HepG2 (cell line): Measurements from ENCODE around the gene TAS2R13. TPM values are rescaled to one million over a fixed set of nuclear protein-coding genes. Genes with fewer than 3 reads are reported as not detected.

Experiments
- AGO2 ChIP-seq: fragments of 200-400 bp; formaldehyde crosslinking; optimal IDR thresholded peaks from 2 replicates; pipeline ENCODE3; 2017; ENCODE audit warnings: mild to moderate bottlenecking, low read depth, low read length, moderate library complexity
- FOXP1 ChIP-seq, 2 experiments: fragments of 450-650 bp in 1 of 2; IDR thresholded peaks; 2 replicates each; pipeline ENCODE4 v1.6.1; 2017 to 2018; ENCODE audit warnings: antibody characterized with exemption in 1 of 2
- HDAC6 ChIP-seq: fragments of 200-600 bp; sonication (generic); IDR thresholded peaks from 2 replicates; pipeline ENCODE4 v1.7.0; 2017; ENCODE audit warnings: mild to moderate bottlenecking, antibody characterized with exemption, low read length, low read depth
- JUN ChIP-seq: sonication (generic); formaldehyde crosslinking; IDR thresholded peaks from 2 replicates; pipeline ENCODE4 v1.4.0; 2020; ENCODE audit warnings: mild to moderate bottlenecking, missing genetic modification reagents
- MBNL3 ChIP-seq: fragments of 250-450 bp; sonication (Bioruptor Pico); conservative IDR thresholded peaks from 2 replicates; pipeline ENCODE4 v1.8.0; 2022; ENCODE audit warnings: mild to moderate bottlenecking, inconsistent platforms
- NR2F6 ChIP-seq, 2 experiments: IDR thresholded peaks; 2 replicates each; pipeline ENCODE4 v1.6.1; 2016; ENCODE audit warnings: antibody characterized with exemption in 1 of 2, mild to moderate bottlenecking in 1 of 2
- PITX1 ChIP-seq: sonication (generic); formaldehyde crosslinking; IDR thresholded peaks from 2 replicates; pipeline ENCODE4 v1.5.1; 2020; ENCODE audit warnings: mild to moderate bottlenecking, missing genetic modification reagents
- RAD51 ChIP-seq: fragments of 450-650 bp; IDR thresholded peaks from 2 replicates; pipeline ENCODE4 v1.6.1; 2016; ENCODE audit warnings: borderline replicate concordance
- SALL1 ChIP-seq: sonication (generic); formaldehyde crosslinking; IDR thresholded peaks from 2 replicates; pipeline ENCODE4 v1.8.0; 2022; ENCODE audit warnings: mild to moderate bottlenecking, missing genetic modification reagents
- SOX6 ChIP-seq, 2 experiments: fragments of 450-650 bp in 1 of 2; sonication (generic) in 1 of 2; formaldehyde crosslinking in 1 of 2; IDR thresholded peaks; 2 replicates each; pipeline versions ENCODE4 v1.4.0 to v1.6.1; 2017 to 2020; ENCODE audit warnings: antibody characterized with exemption in 1 of 2, mild to moderate bottlenecking in 1 of 2, missing genetic modification reagents in 1 of 2
- TCF7 ChIP-seq: sonication (generic); IDR thresholded peaks from 2 replicates; pipeline ENCODE4 v1.6.1; 2016; ENCODE audit warnings: antibody characterized with exemption, low read depth
- ZNF264 ChIP-seq: sonication (generic); formaldehyde crosslinking; IDR thresholded peaks from 2 replicates; pipeline ENCODE4 v1.4.0; 2020; ENCODE audit warnings: missing genetic modification reagents
- ZNF274 ChIP-seq: sonication (generic); formaldehyde crosslinking; IDR thresholded peaks from 2 replicates; pipeline ENCODE4 v1.5.1; 2020; ENCODE audit warnings: mild to moderate bottlenecking, missing genetic modification reagents
- ZNF441 ChIP-seq: sonication (generic); formaldehyde crosslinking; IDR thresholded peaks from 2 replicates; pipeline ENCODE4 v1.7.0; 2021; ENCODE audit warnings: missing genetic modification reagents, borderline replicate concordance
- ZNF567 ChIP-seq: sonication (generic); formaldehyde crosslinking; IDR thresholded peaks from 2 replicates; pipeline ENCODE4 v1.8.1; 2023; ENCODE audit warnings: mild to moderate bottlenecking, missing genetic modification reagents, borderline replicate concordance
- ZNF569 ChIP-seq: sonication (generic); formaldehyde crosslinking; IDR thresholded peaks from 2 replicates; pipeline ENCODE4 v1.5.0; 2020; ENCODE audit warnings: mild to moderate bottlenecking, missing genetic modification reagents, moderate library complexity, borderline replicate concordance
- ZNF589 ChIP-seq: sonication (generic); formaldehyde crosslinking; conservative IDR thresholded peaks from 2 replicates; pipeline ENCODE4 v1.8.0; 2022; ENCODE audit warnings: mild to moderate bottlenecking, moderate library complexity, missing genetic modification reagents
- polyA plus RNA-seq, 8 experiments: library from polyadenylated mRNA; depleted of rRNA in 3 of 8; stranded (reverse) in 7 of 8; unstranded in 1 of 8; fragments of >200 nt; fragmentation: Illumina TruSeq in 4 of 8; extraction: Trizol in 4 of 8; gene quantifications; 2 replicates each; pipeline versions ENCODE4 v1.2.1 to v1.2.3, GENCODE V29; 2011 to 2016; ENCODE audit warnings: low read depth in 4 of 8, missing spikeins in 1 of 8, mixed read lengths in 1 of 8; ENCODE audit not compliant: insufficient read depth in 1 of 8
- total RNA-seq, 5 experiments: library from RNA; depleted of rRNA; stranded (reverse); fragments of >200 nt; fragmentation: Illumina TruSeq; extraction: Trizol; gene quantifications; 2 replicates each; pipeline ENCODE4 v1.2.3, GENCODE V29; 2016; ENCODE audit warnings: low read depth in 1 of 5
- TF ChIP-seq, protein P1 (sequence below): sonication (generic); formaldehyde crosslinking; IDR thresholded peaks from 2 replicates; pipeline ENCODE4 v1.8.0; 2022; ENCODE audit warnings: missing genetic modification reagents, mild to moderate bottlenecking, inconsistent platforms, borderline replicate concordance
- TF ChIP-seq, protein P2 (sequence below): IDR thresholded peaks from 2 replicates; pipeline ENCODE4 v1.6.1; 2016; ENCODE audit warnings: mild to moderate bottlenecking, missing biosample characterization, missing genetic modification reagents
- TF ChIP-seq, protein P3 (sequence below): fragments of 450-650 bp; IDR thresholded peaks from 2 replicates; pipeline ENCODE4 v1.6.1; 2017; ENCODE audit warnings: mild to moderate bottlenecking
- TF ChIP-seq, protein P4 (sequence below): IDR thresholded peaks from 2 replicates; pipeline ENCODE4 v1.6.1; 2016; ENCODE audit warnings: low read depth, missing genetic modification reagents, missing compliant biosample characterization

Gene TAS2R13
- total and polyA plus RNA-seq, 2 of the 13 experiments (the other 11 are each of a cell fraction or from before 2014, with no cell fraction given): 0.33 to 1.3 TPM

DNA sequence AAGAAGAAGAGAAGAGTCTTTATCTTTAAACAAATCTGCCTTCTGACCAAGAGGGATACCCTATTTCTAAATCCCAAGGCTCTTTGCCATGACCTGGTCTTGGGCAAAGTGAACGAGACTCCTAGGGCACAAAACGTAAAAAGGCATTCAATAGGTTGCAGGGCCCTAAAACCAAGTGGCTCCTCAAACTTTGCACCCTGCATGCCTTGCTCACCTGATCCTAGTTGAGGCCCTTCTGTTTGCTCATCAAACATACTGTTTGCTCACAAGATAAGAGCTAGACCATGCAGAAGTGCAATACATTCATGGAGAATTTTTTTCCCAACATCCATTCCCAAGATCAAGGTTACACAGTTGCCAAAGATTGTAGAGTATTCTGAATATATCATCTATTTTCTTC is 17.4 kb downstream of the TAS2R13 start (continued):
- TF ChIP-seq PITX1 (CRISPR knock-in tag): peak; percentile 96
- TF ChIP-seq, protein P1, sequence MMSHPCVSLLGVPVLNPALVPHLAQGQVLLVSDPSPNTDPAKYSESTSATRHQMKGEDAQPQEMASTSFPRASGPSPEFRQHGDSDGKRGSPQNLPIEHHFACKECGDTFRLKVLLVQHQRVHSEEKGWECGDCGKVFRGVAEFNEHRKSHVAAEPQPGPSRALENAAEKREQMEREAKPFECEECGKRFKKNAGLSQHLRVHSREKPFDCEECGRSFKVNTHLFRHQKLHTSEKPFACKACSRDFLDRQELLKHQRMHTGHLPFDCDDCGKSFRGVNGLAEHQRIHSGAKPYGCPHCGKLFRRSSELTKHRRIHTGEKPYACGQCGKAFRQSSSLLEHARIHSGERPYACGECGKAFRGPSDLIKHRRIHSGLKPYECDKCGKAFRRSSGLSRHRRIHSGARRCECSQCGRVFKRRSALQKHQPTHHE (CRISPR knock-in tag): no peak
- peak; percentile 83; the same call in 1 of the 2 replicates for TF ChIP-seq ZNF264 (CRISPR knock-in tag)
- TF ChIP-seq MBNL3 (CRISPR knock-in tag): no peak
- peak; percentile 71; the same call in 1 of the 2 replicates for TF ChIP-seq ZNF589 (CRISPR knock-in tag)
- TF ChIP-seq, protein P2, sequence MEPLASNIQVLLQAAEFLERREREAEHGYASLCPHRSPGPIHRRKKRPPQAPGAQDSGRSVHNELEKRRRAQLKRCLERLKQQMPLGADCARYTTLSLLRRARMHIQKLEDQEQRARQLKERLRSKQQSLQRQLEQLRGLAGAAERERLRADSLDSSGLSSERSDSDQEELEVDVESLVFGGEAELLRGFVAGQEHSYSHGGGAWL (CRISPR knock-in tag): no peak
- peak; percentile 78; the same call in 1 of the 2 replicates for TF ChIP-seq NR2F6 (IDR thresholded peaks at IDR 0.05)
- TF ChIP-seq NR2F6 (CRISPR knock-in tag; IDR thresholded peaks at IDR 0.05): peak; percentile 92
- TF ChIP-seq, protein P3, sequence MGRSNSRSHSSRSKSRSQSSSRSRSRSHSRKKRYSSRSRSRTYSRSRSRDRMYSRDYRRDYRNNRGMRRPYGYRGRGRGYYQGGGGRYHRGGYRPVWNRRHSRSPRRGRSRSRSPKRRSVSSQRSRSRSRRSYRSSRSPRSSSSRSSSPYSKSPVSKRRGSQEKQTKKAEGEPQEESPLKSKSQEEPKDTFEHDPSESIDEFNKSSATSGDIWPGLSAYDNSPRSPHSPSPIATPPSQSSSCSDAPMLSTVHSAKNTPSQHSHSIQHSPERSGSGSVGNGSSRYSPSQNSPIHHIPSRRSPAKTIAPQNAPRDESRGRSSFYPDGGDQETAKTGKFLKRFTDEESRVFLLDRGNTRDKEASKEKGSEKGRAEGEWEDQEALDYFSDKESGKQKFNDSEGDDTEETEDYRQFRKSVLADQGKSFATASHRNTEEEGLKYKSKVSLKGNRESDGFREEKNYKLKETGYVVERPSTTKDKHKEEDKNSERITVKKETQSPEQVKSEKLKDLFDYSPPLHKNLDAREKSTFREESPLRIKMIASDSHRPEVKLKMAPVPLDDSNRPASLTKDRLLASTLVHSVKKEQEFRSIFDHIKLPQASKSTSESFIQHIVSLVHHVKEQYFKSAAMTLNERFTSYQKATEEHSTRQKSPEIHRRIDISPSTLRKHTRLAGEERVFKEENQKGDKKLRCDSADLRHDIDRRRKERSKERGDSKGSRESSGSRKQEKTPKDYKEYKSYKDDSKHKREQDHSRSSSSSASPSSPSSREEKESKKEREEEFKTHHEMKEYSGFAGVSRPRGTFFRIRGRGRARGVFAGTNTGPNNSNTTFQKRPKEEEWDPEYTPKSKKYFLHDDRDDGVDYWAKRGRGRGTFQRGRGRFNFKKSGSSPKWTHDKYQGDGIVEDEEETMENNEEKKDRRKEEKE: no peak
- TF ChIP-seq JUN (CRISPR knock-in tag): peak; percentile 52; the same call in 1 of the 2 replicates
- no peak for TF ChIP-seq FOXP1 (IDR thresholded peaks at IDR 0.05)
- peak; percentile 93 for TF ChIP-seq FOXP1 (CRISPR knock-in tag; IDR thresholded peaks at IDR 0.05)
- TF ChIP-seq ZNF567 (CRISPR knock-in tag): no peak
- TF ChIP-seq, protein P4, sequence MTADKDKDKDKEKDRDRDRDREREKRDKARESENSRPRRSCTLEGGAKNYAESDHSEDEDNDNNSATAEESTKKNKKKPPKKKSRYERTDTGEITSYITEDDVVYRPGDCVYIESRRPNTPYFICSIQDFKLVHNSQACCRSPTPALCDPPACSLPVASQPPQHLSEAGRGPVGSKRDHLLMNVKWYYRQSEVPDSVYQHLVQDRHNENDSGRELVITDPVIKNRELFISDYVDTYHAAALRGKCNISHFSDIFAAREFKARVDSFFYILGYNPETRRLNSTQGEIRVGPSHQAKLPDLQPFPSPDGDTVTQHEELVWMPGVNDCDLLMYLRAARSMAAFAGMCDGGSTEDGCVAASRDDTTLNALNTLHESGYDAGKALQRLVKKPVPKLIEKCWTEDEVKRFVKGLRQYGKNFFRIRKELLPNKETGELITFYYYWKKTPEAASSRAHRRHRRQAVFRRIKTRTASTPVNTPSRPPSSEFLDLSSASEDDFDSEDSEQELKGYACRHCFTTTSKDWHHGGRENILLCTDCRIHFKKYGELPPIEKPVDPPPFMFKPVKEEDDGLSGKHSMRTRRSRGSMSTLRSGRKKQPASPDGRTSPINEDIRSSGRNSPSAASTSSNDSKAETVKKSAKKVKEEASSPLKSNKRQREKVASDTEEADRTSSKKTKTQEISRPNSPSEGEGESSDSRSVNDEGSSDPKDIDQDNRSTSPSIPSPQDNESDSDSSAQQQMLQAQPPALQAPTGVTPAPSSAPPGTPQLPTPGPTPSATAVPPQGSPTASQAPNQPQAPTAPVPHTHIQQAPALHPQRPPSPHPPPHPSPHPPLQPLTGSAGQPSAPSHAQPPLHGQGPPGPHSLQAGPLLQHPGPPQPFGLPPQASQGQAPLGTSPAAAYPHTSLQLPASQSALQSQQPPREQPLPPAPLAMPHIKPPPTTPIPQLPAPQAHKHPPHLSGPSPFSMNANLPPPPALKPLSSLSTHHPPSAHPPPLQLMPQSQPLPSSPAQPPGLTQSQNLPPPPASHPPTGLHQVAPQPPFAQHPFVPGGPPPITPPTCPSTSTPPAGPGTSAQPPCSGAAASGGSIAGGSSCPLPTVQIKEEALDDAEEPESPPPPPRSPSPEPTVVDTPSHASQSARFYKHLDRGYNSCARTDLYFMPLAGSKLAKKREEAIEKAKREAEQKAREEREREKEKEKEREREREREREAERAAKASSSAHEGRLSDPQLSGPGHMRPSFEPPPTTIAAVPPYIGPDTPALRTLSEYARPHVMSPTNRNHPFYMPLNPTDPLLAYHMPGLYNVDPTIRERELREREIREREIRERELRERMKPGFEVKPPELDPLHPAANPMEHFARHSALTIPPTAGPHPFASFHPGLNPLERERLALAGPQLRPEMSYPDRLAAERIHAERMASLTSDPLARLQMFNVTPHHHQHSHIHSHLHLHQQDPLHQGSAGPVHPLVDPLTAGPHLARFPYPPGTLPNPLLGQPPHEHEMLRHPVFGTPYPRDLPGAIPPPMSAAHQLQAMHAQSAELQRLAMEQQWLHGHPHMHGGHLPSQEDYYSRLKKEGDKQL (CRISPR knock-in tag): peak; percentile 96
- peak; percentile 80 for TF ChIP-seq TCF7
- TF ChIP-seq AGO2: no peak
- TF ChIP-seq SALL1: peak; percentile 99
- TF ChIP-seq ZNF441: no peak
- TF ChIP-seq SOX6 (IDR thresholded peaks at IDR 0.05): no peak
- peak; percentile 94 for TF ChIP-seq SOX6 (CRISPR knock-in tag; IDR thresholded peaks at IDR 0.05)
- no peak for TF ChIP-seq HDAC6
- TF ChIP-seq ZNF569: no peak
- no peak for TF ChIP-seq ZNF274 (CRISPR knock-in tag)
- no peak for TF ChIP-seq RAD51
